DOHH2 (cell line): ENCODE data around the gene WFS1.

Experiments used
- EZH2phosphoT487 ChIP-seq: fragments of 200-600 bp; sonication (generic); IDR thresholded peaks from 2 replicates; pipeline ENCODE4 v1.6.1; 2017; ENCODE audit warnings: borderline replicate concordance, mild to moderate bottlenecking, antibody characterized with exemption, low read length, moderate library complexity, mixed read lengths
- TF ChIP-seq, protein P1 (sequence below): fragments of 200-600 bp; sonication (generic); IDR thresholded peaks from one replicate; pipeline ENCODE4 v1.5.1; 2014; ENCODE audit warnings: antibody characterized with exemption, mild to moderate bottlenecking, low read depth, low read length; ENCODE audit not compliant: poor library complexity, severe bottlenecking

DNA sequence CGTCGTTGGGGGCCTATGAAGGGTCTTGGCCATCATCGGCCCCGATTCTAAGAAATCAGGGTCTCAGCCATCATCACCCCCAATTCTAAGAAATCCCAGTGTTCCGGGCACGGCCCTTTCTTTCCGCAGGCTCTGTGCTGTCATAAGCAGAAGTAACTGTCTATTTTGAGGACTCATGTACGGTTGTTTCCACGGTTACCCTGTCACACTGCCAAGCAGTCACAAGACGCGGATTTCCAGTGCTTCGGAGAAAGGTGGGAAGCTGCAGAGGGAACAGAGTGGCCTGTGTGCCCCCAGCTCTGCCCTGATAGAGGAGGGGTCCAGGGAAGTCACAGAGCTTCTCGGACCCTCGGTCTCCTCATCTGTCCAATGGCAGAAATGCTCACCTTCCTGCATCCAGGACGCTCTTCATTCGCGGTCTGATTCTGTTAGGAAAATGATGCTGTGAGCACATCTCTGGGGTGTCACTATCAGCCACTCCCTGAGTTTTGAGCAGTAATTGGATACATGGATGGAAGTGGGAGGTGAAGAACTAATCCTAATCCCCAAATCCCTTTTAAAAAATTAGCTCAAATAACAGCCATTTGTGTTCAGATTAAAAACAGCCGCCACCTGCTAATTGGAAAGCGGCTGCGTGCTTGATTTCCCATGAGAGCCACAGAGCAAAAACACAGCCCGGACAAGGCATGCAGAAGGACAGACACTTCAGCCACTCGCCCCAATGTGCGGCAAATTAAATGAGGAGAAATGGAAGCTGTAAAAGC is 73.1 kb downstream of the WFS1 start:
- TF ChIP-seq, protein P1, sequence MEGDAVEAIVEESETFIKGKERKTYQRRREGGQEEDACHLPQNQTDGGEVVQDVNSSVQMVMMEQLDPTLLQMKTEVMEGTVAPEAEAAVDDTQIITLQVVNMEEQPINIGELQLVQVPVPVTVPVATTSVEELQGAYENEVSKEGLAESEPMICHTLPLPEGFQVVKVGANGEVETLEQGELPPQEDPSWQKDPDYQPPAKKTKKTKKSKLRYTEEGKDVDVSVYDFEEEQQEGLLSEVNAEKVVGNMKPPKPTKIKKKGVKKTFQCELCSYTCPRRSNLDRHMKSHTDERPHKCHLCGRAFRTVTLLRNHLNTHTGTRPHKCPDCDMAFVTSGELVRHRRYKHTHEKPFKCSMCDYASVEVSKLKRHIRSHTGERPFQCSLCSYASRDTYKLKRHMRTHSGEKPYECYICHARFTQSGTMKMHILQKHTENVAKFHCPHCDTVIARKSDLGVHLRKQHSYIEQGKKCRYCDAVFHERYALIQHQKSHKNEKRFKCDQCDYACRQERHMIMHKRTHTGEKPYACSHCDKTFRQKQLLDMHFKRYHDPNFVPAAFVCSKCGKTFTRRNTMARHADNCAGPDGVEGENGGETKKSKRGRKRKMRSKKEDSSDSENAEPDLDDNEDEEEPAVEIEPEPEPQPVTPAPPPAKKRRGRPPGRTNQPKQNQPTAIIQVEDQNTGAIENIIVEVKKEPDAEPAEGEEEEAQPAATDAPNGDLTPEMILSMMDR, result no peak
- TF ChIP-seq EZH2phosphoT487, result no peak
